Peyer's patch (tissue), 4 donors: ENCODE results near the gene FAM149A. TPM values are rescaled to one million over a fixed set of nuclear protein-coding genes. Genes with fewer than 3 reads are reported as not detected.
A peak's percentile ranks its signal among the peaks of the same experiment; 100 is the strongest.

Experiments used
- DNase-seq, 3 donors: peaks; one replicate each; pipeline ENCODE4 v3.0.0-alpha.2; 2017 to 2019
- H3K27ac ChIP-seq, 4 donors: fragments of 200-600 bp; sonication (generic); one replicate each; pipeline ENCODE4 v1.5.1; 2016 to 2019
- H3K27me3 ChIP-seq, 2 donors: fragments of 200-600 bp; sonication (generic); one replicate each; pipeline ENCODE4 v1.5.1; 2019
- H3K36me3 ChIP-seq, 3 donors: fragments of 200-600 bp; sonication (generic); one replicate each; pipeline ENCODE4 v1.5.1; 2016 to 2019
- H3K4me1 ChIP-seq, 4 donors: fragments of 200-600 bp; sonication (generic); one replicate each; pipeline ENCODE4 v1.5.1; 2016 to 2019
- H3K4me3 ChIP-seq, 4 donors: fragments of 200-600 bp; sonication (generic); 1 replicate in 3 of 4; 2 replicates in 1 of 4; pipeline ENCODE4 v1.5.1; 2016 to 2019; ENCODE audit warnings: mild to moderate bottlenecking in 1 of 4
- H3K9me3 ChIP-seq, 4 donors: fragments of 200-600 bp; sonication (generic); one replicate each; pipeline ENCODE4 v1.5.1; 2016 to 2019; ENCODE audit warnings: mild to moderate bottlenecking in 1 of 4
- POLR2A ChIP-seq, 2 donors: fragments of 450-650 bp; IDR thresholded peaks; one replicate each; pipeline ENCODE4 v1.5.1; 2017; ENCODE audit warnings: antibody characterized with exemption in 2 of 2, mild to moderate bottlenecking in 2 of 2, moderate library complexity in 2 of 2
- total RNA-seq, 4 donors: library from RNA; depleted of rRNA; stranded (reverse); fragments of >200 nt; gene quantifications; one replicate each; pipeline ENCODE4 v1.1.0, GENCODE V29; 2016
- TF ChIP-seq, protein P1 (sequence below), 6 experiments: fragments of 450-650 bp in 4 of 6; fragments of 200-600 bp in 2 of 6; sonication (generic) in 1 of 6; IDR thresholded peaks; one replicate each; pipeline ENCODE4 v1.5.1; 2017 to 2019; ENCODE audit warnings: antibody characterized with exemption in 6 of 6, mild to moderate bottlenecking in 3 of 6, moderate library complexity in 1 of 6

Gene FAM149A
- total RNA-seq, 4 donors from 2014 or later, result 11.2 to 14.0 (median 12.6) TPM

GRCh38 chr4:186201010-186201409, 96.5 kb downstream of the FAM149A start:
- H3K9me3 ChIP-seq, result no peaks in the 10 kb centered on the region
- H3K27me3 ChIP-seq, result no peaks in the 10 kb centered on the region
- no peak overlapping the region for H3K27ac ChIP-seq
- TF ChIP-seq POLR2A (IDR thresholded peaks at IDR 0.05), result no peak
- TF ChIP-seq, protein P1, sequence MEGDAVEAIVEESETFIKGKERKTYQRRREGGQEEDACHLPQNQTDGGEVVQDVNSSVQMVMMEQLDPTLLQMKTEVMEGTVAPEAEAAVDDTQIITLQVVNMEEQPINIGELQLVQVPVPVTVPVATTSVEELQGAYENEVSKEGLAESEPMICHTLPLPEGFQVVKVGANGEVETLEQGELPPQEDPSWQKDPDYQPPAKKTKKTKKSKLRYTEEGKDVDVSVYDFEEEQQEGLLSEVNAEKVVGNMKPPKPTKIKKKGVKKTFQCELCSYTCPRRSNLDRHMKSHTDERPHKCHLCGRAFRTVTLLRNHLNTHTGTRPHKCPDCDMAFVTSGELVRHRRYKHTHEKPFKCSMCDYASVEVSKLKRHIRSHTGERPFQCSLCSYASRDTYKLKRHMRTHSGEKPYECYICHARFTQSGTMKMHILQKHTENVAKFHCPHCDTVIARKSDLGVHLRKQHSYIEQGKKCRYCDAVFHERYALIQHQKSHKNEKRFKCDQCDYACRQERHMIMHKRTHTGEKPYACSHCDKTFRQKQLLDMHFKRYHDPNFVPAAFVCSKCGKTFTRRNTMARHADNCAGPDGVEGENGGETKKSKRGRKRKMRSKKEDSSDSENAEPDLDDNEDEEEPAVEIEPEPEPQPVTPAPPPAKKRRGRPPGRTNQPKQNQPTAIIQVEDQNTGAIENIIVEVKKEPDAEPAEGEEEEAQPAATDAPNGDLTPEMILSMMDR (IDR thresholded peaks at IDR 0.05), result no peak
- H3K4me3 ChIP-seq, result no peak overlapping the region
- H3K4me1 ChIP-seq, result no peaks in the 10 kb centered on the region
- peaks cover 0 to 11% (median 0%) of the 10 kb centered on the region in 3 donors for H3K36me3 ChIP-seq
- DNase-seq, result no peak

GRCh38 chr4:186201535-186202230, 97.2 kb downstream of the FAM149A start:
- no peaks in the 10 kb centered on the region for H3K4me1 ChIP-seq
- TF ChIP-seq, protein P1 (IDR thresholded peaks at IDR 0.05), result peak; percentile 17 to 92 (median 72)
- TF ChIP-seq POLR2A (IDR thresholded peaks at IDR 0.05), result no peak
- no peak overlapping the region for H3K27ac ChIP-seq
- no peaks in the 10 kb centered on the region for H3K9me3 ChIP-seq
- no peak overlapping the region for H3K4me3 ChIP-seq
- peaks cover 0 to 11% (median 0%) of the 10 kb centered on the region in 3 donors for H3K36me3 ChIP-seq
- H3K27me3 ChIP-seq, result no peaks in the 10 kb centered on the region
- peak; percentile 35 to 86 (median 60) for DNase-seq

- no peak for DNase-seq
- Histone ChIP-seq H3K36me3 (peaks cover 0 to 5% (median 0%) of the 10 kb centered on the region in 3 donors), H3K27me3 (no peaks in the 10 kb centered on the region), H3K4me1 (no peaks in the 10 kb centered on the region), H3K9me3 (no peaks in the 10 kb centered on the region), H3K27ac (no peak overlapping the region), H3K4me3 (no peak overlapping the region)
- TF ChIP-seq POLR2A (IDR thresholded peaks at IDR 0.05), result no peak
Observed at GRCh38 chr4:186202490-186203140, 98.1 kb downstream of the FAM149A start.

DNA sequence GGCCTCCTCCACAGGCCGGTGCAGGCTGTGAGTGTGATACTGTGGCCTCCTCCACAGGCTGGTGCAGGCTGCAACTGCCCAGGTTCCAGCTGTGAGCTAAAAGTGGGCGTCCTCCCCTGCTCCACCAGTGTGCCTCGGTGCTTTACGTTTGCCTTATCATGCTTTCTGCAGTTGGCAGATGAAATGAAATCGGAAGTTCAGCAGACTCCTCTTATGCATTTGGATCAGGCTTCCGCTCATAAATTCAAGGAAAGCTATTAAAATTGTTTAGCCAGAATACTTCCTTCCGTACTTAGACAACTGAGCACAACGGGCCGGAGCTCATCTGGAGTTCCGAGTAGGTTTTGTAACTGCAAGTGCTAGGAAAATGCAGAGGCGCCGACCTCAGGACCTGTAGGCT, 98.9 kb downstream of the FAM149A start:
- peak overlapping the region in 2 of 4 donors; percentile 28 to 80 for H3K27ac ChIP-seq
- no peak for DNase-seq
- TF ChIP-seq, protein P1 (IDR thresholded peaks at IDR 0.05), result no peak
- TF ChIP-seq POLR2A (IDR thresholded peaks at IDR 0.05), result no peak

GRCh38 chr4:186204103-186204559, 99.6 kb downstream of the FAM149A start:
- H3K36me3 ChIP-seq, result peaks cover 0 to 10% (median 0%) of the 10 kb centered on the region in 3 donors
- no peaks in the 10 kb centered on the region for H3K27me3 ChIP-seq
- DNase-seq, result peak in 2 of 3 donors; percentile 71 to 80
- TF ChIP-seq POLR2A (IDR thresholded peaks at IDR 0.05), result no peak
- TF ChIP-seq, protein P1 (IDR thresholded peaks at IDR 0.05), result no peak
- peaks cover 0 to 2% (median 0%) of the 10 kb centered on the region in 4 donors for H3K9me3 ChIP-seq
- H3K4me1 ChIP-seq, result no peaks in the 10 kb centered on the region
- peak overlapping the region in 2 of 4 donors; percentile 26 to 38 for H3K4me3 ChIP-seq
- H3K27ac ChIP-seq, result peak overlapping the region in 2 of 4 donors; percentile 79 to 80

More for the DNA sequence above, 98.9 kb downstream of the FAM149A start:
- no peak overlapping the region for H3K4me3 ChIP-seq
- no peaks in the 10 kb centered on the region for H3K9me3 ChIP-seq
- H3K4me1 ChIP-seq, result no peaks in the 10 kb centered on the region
- no peaks in the 10 kb centered on the region for H3K27me3 ChIP-seq
- peaks cover 0 to 4% (median 0%) of the 10 kb centered on the region in 3 donors for H3K36me3 ChIP-seq

DNA sequence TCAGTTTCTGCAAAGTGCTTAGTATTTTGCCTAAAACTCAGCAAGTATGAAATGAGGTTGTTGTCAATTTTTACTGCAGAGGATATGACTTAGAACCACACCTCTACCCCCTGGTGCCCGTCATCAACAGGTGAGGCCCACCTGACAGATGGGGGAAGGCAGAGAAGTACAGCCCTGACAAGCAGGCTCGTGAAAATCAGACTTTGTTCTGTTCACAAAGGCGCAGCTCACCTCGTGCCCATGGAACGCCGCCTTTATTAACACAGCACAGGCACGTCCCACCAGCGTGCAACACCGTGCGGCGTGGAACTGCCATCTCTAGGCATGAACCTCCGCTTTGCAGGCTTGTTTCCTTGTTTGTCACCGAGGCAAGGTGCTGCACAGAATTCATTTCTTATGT, 100.2 kb downstream of the FAM149A start:
- TF ChIP-seq, protein P1 (IDR thresholded peaks at IDR 0.05), result peak in 1 of 6 experiments; percentile 17
- no peak for TF ChIP-seq POLR2A (IDR thresholded peaks at IDR 0.05)
- Histone ChIP-seq H3K4me3 (peak overlapping the region in 2 of 4 donors; percentile 26 to 38), H3K27me3 (no peaks in the 10 kb centered on the region), H3K36me3 (peaks cover 0 to 15% (median 0%) of the 10 kb centered on the region in 3 donors), H3K27ac (peak overlapping the region in 2 of 4 donors; percentile 79 to 80), H3K9me3 (peaks cover 0 to 2% (median 0%) of the 10 kb centered on the region in 4 donors), H3K4me1 (no peaks in the 10 kb centered on the region)
- peak in 2 of 3 donors; percentile 73 to 76 for DNase-seq
